Measurements from ENCODE around the gene GNG14. TPM values are rescaled to one million over a fixed set of nuclear protein-coding genes. Genes with fewer than 3 reads are reported as not detected.
"Not testable (repeated sequence)": the region's sequence is repeated elsewhere in the genome, so short reads cannot be mapped to it uniquely, and the experiment has no call there.

GNG14 gene
- total RNA-seq, 2 donors from 2014 or later = not detected

DNA sequence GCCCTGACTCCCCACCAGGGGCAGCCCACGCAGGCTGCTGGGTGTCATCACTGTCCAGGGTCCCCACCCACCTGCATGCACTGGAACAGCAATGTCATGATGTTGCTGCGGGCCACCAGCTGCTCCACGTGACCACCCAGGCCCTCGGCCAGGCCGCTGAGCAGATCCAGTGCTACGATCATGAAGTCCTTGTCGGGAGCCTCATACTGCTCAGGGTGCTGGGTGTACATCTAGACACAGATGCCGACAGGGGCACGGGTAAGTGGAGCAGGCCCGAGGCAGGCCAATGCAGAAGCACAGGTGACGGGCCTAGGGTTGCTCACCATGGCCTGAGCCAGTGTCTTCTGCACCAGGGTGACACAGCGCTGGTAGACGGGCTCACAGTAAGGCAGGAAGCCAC lies 17.4 kb downstream of the GNG14 start:
- no peak for DNase-seq (ENCODE audit: low spot score in 2 of 2)
- no peak for ATAC-seq
- no peaks in the 10 kb centered on the region for H3K9me3 Mint-ChIP-seq
- no peak overlapping the region for H3K27ac Mint-ChIP-seq
- H3K36me3 Mint-ChIP-seq = peaks cover 2 to 9% of the 10 kb centered on the region in 2 donors

- no peak for DNase-seq (ENCODE audit: low spot score in 2 of 2)
- ATAC-seq = no peak
- Mint-ChIP-seq H3K27ac (no peak overlapping the region), H3K9me3 (no peaks in the 10 kb centered on the region), H3K36me3 (peaks cover 6 to 14% of the 10 kb centered on the region in 2 donors)
These were observed 18.0 kb downstream of the GNG14 start for GRCh38 chr19:12705654-12706331.

DNA sequence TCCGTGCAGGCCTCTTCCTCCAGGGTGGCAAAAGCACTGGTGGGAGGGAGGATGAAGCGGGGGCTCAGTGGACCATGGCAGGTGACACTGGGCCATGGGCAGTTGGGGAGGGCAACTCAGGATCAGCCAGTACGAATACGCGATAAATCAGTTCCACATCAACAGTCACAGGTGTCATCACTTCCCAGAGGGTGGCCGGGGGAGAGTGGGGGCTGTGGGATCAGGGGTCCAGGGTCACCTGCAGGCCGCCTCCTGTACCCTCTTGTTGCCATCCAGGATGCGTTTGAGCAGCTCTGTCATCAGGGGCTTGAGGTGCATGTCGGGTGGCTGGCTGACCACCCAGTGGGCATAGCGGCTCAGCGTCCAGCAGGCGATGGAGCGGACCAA lies 18.5 kb downstream of the GNG14 start:
- ATAC-seq (no peak), DNase-seq (ENCODE audit: low spot score in 2 of 2) (no peak)
- Mint-ChIP-seq H3K36me3 (peaks cover 6 to 14% of the 10 kb centered on the region in 2 donors), H3K9me3 (no peaks in the 10 kb centered on the region), H3K27ac (peak overlapping the region in 1 of 2 donors; percentile 55)

DNA sequence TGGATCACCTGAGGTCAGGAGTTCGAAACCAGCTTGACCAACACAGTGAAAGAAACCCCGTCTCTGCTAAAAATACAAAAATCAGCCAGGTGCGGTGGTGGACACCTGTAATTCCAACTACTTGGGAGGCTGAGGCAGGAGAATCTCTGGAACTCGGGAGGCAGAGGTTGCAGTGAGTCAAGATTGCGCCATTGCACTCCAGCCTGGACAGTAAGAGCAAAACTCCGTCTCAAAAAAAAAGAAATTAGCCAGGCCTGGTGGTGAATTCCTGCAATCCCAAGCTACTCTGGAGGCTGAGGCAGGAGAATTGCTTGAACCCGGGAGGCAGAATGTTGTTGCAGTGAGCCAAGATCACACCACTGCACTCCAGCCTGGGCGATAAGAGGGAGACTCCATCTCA lies 20.8 kb downstream of the GNG14 start:
- ATAC-seq = no peak
- H3K9me3 Mint-ChIP-seq = no peaks in the 10 kb centered on the region

GRCh38 chr19:12711187-12711586 lies 23.4 kb downstream of the GNG14 start:
- DNase-seq (ENCODE audit: low spot score in 2 of 2) (no peak), ATAC-seq (no peak)
- H3K27ac Mint-ChIP-seq = no peak overlapping the region
- H3K9me3 Mint-ChIP-seq = no peaks in the 10 kb centered on the region
- H3K36me3 Mint-ChIP-seq = peaks cover 12% of the 10 kb centered on the region in 2 donors

More for the DNA sequence above, 20.8 kb downstream of the GNG14 start:
- DNase-seq (ENCODE audit: low spot score in 2 of 2) = no peak
- Mint-ChIP-seq H3K36me3 (peaks cover 12 to 19% of the 10 kb centered on the region in 2 donors), H3K27ac (no peak overlapping the region)

GRCh38 chr19:12712077-12712476 lies 24.3 kb downstream of the GNG14 start:
- H3K9me3 Mint-ChIP-seq; ATAC-seq; H3K27ac Mint-ChIP-seq; DNase-seq (ENCODE audit: low spot score in 2 of 2): not testable (repeated sequence)
- peaks cover 11 to 18% of the 10 kb centered on the region in 2 donors for H3K36me3 Mint-ChIP-seq

GRCh38 chr19:12713304-12713703 lies 25.5 kb downstream of the GNG14 start:
- not testable (repeated sequence) for H3K27ac Mint-ChIP-seq; DNase-seq (ENCODE audit: low spot score in 2 of 2); ATAC-seq; H3K9me3 Mint-ChIP-seq
- peaks cover 11 to 18% of the 10 kb centered on the region in 2 donors for H3K36me3 Mint-ChIP-seq

DNA sequence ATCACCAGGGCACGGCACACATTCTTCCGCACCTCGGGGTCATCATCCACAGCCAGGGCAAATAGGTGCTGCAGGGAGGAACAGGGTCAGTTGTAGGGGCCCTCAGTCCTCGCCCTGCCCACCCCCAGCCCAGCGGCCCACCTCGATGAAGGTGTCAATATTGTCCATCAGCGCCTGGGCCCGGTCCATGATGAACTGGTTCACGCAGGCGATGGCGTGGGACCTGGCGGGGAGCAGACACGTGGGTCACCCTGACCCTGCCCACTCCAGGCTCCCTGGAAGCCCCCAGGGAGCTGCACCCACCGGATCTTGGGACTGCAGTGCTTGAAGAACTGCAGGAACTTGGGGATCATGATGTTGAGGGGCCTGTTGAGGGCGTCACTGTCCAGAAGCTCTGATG lies 27.3 kb downstream of the GNG14 start:
- Mint-ChIP-seq H3K9me3 (no peaks in the 10 kb centered on the region), H3K27ac (no peak overlapping the region), H3K36me3 (peaks cover 19 to 27% of the 10 kb centered on the region in 2 donors)
- ATAC-seq (no peak), DNase-seq (ENCODE audit: low spot score in 2 of 2) (no peak)

DNA sequence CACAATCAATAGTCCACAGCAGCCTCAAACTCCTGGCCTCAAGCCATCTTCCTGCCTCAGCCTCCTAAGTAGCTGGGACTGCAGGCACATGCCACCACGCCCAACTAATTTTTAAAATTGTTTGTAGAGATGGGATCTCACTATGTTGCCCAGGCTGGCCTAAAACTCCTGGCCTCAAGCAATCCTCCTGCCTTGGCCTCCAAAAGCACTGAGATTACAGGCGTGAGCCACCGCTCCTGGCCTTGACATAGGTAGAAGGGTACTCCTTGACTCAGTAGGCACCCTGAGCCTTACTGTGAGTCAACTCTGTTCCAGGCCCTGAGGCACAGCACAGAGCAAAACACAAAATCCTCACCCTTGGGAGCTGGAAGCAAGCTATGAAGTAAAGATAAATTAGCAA lies 28.1 kb downstream of the GNG14 start:
- no peaks in the 10 kb centered on the region for H3K9me3 Mint-ChIP-seq
- ATAC-seq (no peak), DNase-seq (ENCODE audit: low spot score in 2 of 2) (no peak)
- peak overlapping the region in 1 of 2 donors; percentile 56 for H3K27ac Mint-ChIP-seq
- peaks cover 20 to 28% of the 10 kb centered on the region in 2 donors for H3K36me3 Mint-ChIP-seq

- Mint-ChIP-seq H3K36me3 (peaks cover 36 to 46% of the 10 kb centered on the region in 2 donors), H3K9me3 (no peaks in the 10 kb centered on the region), H3K27ac (peak overlapping the region in 1 of 2 donors; percentile 97)
- ATAC-seq (no peak), DNase-seq (ENCODE audit: low spot score in 2 of 2) (no peak)
These were observed 32.5 kb downstream of the GNG14 start for GRCh38 chr19:12720296-12720695.

DNA sequence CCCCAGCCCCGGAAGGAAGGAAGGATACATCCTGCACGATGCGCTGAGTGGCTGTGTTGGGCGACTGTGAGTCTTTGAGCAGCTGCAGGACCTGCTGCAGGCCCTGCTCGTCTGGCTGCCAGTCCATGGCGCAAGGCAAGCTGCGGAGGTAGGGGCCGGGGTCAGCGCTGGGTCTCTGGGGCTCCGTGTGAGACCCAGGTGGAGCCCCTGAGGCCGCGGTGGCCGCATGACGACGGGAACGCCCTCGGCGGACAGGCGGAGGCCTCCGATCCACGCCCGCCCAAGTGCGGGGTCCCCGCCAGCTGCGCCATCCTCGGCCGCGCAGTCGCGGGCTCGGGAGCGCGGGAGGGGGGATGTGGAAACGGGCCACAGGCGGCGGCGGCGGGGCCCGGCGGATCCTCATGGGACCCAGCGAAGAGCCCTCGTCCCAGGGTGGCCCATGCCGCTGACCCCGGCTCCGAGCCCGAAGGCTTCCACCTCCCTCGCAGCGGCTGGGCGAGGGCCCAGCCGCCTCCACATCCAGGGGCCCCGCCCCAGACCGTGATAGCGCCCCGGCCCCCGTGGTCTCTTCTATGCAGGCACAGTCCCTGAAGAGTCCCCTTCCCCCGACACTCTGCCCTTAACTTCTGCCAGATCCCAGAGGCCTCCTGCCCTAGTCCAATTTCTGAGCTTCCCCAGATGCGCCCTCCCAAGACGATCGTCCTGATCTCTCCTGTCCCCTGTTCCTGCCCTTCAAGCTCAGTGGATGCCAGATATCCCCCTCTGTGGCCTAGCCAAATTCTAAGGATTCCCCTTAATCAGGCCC lies 33.3 kb downstream of the GNG14 start:
- no peak for ATAC-seq
- H3K27ac Mint-ChIP-seq = peak overlapping the region; percentile 96 to 97
- peaks cover 36 to 46% of the 10 kb centered on the region in 2 donors for H3K36me3 Mint-ChIP-seq
- no peaks in the 10 kb centered on the region for H3K9me3 Mint-ChIP-seq
- DNase-seq (ENCODE audit: low spot score in 2 of 2) = peak in 1 of 2 donors; percentile 31

GRCh38 chr19:12721656-12722565 lies 34.1 kb downstream of the GNG14 start:
- Mint-ChIP-seq H3K36me3 (peaks cover 42 to 45% of the 10 kb centered on the region in 2 donors), H3K9me3 (no peaks in the 10 kb centered on the region), H3K27ac (peak overlapping the region; percentile 95 to 96)
- peak; percentile 50 to 58 for ATAC-seq
- DNase-seq (ENCODE audit: low spot score in 2 of 2) = peak in 1 of 2 donors; percentile 59

- H3K36me3 Mint-ChIP-seq = peaks cover 42 to 45% of the 10 kb centered on the region in 2 donors
- H3K27ac Mint-ChIP-seq = peak overlapping the region; percentile 95 to 96
- peak; percentile 88 to 92 for DNase-seq (ENCODE audit: low spot score in 2 of 2)
- H3K9me3 Mint-ChIP-seq = no peaks in the 10 kb centered on the region
- ATAC-seq = peak; percentile 86 to 90
These were observed 35.0 kb downstream of the GNG14 start for GRCh38 chr19:12722566-12723380.

DNA sequence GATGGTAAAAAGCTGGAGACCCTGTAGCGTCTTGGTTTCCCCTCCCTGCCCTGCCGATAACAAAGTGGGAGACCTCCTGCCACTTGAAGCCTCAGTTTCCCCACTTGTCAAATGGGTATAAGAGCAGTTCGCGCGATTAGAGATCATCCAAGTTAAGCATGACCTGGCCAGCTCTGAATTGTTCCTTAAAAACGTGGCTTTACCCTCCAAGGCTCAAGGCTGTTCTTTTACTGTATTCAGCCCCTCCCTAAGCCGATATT lies 35.5 kb downstream of the GNG14 start:
- no peak for ATAC-seq
- DNase-seq (ENCODE audit: low spot score in 2 of 2) = no peak
- peaks cover 42 to 45% of the 10 kb centered on the region in 2 donors for H3K36me3 Mint-ChIP-seq
- no peaks in the 10 kb centered on the region for H3K9me3 Mint-ChIP-seq
- H3K27ac Mint-ChIP-seq = peak overlapping the region; percentile 95 to 96

GRCh38 chr19:12723641-12724426 lies 36.0 kb downstream of the GNG14 start, which contains the start of gene TNPO2:
Gene TNPO2, minus strand, starts transcription at chr19:12723932. Its CDS starts 2,955 bp downstream, at chr19:12720977.
- Mint-ChIP-seq H3K27ac (peak within 1 kb of the TSS; percentile 95 to 96), H3K36me3 (peaks cover 37 to 41% of the 10 kb centered on the region in 2 donors), H3K9me3 (no peaks in the 10 kb centered on the region)
- ATAC-seq (peak; percentile 48 to 61), DNase-seq (ENCODE audit: low spot score in 2 of 2) (peak; percentile 72 to 75)
